ENCODE measurements around the gene PIK3R4.

The PIK3R4 gene

DNA sequence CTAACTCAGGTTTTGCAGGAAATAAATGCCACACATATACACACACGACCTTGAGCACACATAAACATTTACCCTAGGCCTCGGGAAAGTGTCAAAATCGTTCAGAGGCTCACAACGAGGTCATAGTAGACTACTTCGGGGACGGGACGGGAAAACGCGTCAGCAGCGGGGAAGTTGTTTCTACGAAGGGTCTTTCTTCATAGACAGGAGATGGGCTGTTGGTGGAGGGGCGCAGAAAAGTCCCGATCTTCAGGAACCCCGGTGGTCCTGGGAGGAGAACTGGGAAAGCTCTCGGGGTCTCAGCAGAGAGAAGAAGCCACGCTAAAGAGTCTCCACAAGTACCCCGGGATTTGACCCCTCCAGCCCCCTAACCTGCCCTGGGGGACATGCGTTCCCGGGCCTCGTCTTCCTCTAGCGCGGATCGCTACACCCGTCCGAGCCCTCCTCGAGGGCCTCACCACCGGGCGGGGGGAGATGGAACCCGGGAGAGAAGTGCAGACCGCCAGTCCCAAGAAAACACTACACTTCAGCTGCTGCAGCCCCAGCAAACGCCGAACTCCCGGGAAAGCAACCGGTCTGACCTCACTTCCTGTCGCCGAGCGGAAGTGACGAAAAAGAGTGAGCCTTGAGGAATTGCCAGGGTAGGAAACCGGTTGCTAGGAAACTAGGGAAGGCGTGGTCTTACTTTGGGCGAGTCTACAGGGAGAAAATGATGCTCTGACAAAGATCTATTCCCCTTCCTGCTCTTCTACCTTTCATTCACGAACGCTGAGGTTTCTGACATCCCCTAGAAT lies at the start of gene PIK3R4:
Gene PIK3R4 (minus strand): TSS at position 584 of the 794 bp plus-strand sequence. CDS start 1,611 bp downstream, outside the sequence.
- DNase-seq = peak; percentile 99

DNA sequence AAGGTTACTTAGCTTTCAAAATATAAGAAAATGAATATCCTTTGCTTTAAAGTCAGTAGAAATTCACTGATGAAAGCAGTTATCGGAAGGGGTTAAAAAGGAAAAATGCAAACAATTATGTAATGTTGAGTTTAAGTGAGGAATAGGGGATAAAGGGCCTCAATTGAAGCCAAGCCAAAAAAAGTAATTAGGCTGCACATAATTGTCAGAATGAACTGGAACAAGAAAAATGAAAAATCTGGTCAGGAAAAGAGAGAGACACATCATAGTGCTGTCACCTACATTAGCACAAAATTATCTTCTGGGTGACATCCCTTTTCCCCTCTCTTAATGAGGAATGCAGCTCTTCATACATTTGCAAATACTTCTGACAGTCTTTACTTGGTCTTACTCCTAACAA lies 48.8 kb upstream of the PIK3R4 start:
- no peak for DNase-seq

DNA sequence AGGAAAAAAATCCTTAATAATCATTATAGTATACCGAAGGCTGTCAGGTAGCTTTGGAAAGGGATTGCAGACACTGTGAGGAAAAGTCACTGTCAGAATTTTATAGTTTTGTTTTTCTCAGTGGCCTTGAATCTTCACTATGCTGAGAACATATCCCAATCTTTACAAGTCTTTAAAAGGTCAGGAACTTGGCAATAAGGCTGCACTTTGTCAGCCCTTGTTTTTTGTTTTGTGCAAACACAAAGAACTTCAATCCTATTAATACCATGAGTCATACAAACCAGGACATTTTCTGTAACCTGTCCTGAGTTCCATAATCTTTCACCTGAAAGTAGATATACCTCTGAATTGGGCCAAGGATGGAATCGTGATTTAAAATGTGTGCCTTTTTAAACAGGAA lies 45.6 kb upstream of the PIK3R4 start:
- DNase-seq = no peak

DNA sequence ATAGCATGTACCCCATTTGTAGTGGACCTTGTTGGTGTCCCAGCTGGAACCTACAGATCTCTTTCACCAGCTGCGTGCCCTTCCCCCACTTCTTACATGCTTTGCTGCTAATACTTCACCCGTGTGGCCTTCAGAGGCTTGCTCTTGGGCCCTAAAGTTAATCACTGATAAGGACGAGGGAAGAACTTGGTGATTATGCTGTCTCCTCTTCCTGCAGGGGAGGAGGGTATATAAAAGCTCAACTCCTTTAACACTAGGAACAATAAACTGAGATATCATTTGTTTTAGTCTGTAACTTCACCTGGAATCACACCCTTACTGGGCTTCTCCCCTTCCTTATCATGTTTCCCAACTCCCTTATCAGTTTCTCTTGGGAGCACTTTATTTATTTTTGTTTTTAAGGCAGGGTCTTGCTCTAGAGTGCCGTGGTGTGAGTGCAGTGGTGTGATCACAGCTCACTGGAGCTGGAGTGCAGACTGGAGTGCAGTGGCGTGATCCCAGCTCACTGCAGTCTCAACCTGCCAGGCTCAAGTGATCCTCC lies 43.2 kb upstream of the PIK3R4 start:
- DNase-seq = peak; percentile 84

DNA sequence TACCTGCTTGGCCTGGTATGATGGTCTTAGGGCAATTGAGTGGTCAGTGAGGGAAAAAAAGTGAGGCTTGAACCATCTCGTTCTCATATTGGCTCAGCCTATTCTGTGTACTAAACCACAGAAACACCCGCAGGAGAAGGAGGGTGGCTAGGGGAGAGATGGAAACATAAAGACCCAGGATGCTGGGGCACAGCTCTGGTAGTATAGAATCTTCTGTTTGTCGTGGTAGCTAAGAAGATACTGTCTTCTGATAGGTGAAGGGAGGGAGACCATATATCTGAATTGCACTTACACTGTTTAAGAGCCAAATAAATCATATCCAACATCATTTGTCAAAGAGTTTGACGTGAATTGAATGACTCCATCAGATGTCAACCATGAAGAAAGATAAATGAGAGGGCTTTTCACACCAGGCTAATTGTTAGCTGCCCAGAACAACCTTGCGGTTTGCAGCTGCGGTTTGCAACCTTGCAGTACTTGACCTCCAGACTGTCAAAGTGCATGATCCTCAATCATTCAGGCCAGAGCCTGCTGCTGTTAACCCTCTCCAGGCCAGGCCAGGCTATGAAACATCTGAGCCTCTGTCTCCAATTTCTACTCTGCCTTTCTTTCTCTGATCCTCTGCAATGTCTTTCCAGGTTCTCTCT lies 40.9 kb upstream of the PIK3R4 start:
- no peak for DNase-seq

DNA sequence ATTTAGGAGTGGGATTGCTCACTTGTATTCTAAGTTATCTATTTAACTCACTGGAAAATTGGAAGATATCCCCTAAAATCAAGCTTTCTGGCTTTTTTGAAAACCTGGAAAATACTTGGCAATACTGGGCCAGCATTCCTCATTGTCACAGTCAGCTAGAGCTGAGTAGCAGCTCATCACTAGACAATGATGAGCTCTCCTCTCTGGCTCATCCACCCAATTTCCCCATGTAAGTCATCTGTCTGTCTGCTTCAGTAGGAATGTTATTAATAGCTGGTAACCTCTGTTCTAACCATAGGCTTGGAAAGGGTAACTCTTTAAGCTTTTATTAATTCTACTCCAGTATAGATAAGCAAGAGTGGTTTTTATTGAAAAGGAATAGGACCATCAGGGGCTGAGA lies 39.7 kb upstream of the PIK3R4 start:
- no peak for DNase-seq

DNA sequence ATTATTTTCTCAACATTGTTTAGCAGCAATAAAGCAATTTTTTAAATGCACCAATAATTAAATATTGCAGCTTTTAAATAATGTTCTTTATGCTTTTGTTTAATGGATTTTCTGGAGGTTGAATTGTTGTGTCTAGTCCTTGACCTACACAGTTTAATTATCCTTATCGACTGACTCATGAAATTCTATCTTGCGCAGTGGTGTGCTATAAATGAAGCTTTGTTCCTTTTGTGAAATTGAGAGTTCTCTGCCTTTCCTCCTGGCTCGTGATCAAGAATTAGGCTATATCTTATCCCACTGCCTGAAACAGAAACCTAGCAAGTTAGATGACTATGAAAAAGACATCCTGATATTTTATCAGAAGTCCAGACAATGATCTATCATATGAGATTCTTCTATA lies 37.0 kb upstream of the PIK3R4 start:
- no peak for DNase-seq

DNA sequence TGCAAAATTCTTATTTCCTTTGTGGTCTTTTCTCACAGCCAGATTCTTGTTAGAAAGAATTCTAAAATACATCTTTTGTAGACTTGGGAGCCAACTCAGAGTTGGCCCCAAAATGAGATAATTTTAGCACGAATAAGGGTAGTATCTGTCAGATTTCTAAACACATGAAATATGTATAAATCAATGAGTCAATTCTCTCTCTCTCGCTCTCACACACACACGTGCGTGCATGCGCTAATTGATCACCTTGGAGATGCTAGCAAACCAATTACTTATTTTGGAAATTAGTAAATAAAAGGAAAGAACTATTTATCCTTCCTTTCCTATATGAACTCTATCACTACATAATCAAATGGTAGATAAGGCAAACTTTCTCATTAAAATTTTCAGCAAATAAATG lies 32.9 kb upstream of the PIK3R4 start:
- DNase-seq = no peak

DNA sequence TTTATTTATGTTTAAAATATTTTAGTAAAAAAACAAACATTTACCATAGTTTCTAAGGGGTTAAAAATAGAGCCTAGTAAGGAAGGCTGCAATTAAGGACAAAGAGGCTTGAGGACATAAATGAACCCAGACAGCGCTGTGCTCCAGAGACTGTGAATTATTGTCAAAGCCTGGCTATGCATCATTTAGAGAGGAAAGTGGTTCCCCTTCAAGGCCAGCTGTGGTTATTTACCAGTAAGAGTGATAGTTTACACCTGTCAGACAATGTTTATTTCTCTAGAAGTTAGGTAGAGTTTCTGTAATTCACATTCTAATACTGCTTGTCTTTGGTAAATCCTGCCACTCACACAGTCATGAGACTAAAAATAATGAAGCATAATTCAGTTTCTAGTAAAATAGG lies 32.4 kb upstream of the PIK3R4 start:
- no peak for DNase-seq

DNA sequence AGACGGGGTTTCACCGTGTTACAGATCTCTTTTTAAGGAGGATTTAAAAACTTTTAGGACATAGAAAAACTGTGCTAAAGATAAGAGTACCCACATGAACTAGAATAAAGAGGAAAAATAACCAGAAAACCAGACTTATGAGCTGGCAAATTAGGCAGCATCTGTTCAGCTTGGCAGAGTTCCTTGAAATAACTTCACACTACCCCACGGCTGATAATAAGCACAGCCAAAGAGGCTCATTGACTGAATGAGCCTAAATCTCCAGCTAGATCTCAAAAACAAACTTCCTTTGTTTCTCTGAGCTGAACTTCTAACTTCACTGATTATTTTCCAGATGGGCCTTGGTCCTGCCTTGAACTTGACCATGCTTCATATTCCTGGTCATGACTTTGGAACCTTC lies 26.7 kb upstream of the PIK3R4 start:
- peak; percentile 61 for DNase-seq

DNA sequence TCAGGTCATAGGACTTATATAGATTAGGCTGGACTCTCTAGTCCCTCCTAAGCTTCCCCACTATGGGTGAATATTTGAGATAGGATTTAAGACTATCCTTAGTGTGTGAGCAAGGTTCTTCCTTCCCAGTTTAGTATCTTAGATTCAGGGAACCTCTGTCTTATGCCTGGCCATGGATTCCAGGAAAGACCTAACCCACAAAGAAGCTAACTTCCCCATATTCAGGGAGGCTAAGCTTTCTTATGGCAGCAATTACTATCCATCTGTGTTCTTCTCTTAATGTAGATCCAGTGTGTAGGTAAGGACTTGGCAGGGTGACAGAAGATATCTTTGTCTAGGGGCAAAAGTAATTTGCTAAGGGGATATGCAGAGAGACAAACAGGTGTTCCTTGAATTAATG lies 25.5 kb upstream of the PIK3R4 start:
- DNase-seq = peak; percentile 58

DNA sequence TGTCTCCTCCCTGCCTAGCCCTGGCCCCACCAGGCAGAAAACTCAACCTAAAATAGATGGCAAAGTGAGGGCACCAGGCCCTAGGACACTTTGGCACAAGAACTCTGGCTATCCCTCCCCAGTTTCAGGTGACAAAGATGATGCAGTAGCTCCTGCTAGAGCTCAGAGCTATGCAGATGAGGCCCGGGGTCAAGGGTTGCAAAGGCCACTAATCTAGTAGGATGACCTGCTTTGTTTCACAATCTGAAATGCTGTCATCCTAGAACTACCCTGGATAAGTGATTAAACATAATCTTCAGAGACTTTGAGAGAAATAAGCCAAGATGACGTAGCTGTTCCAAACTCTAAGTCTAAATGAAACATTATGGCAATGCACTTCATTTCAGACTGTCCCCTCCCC lies 24.0 kb upstream of the PIK3R4 start:
- DNase-seq = no peak

DNA sequence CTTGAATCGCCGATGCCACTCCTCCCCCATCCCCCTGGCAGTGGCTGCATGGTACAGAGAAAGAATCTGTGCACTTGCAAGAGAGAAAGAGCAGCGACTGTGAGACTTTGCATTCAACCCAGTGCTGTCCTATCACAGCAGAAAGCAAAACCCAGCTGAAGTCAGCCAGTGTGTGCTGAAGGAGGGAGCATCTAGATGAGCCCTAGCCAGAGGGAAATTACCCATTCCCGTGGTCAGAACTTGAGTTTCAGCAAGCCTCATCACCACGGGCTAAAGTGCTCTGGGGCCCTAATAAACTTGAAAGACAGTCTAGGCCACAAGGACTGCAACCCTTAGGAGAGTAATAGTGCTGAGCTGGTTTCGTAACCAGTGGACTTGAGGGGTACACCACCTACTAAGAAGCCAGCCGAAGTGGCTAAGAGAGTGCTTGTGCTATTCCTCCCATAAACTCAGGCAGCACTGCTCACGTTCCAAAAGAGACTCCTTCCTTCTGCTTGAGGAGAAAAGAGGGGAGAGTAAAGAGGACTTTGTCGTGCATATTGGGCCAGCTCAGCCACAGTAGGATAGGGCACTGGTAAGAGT lies 15.2 kb upstream of the PIK3R4 start:
- DNase-seq = no peak

DNA sequence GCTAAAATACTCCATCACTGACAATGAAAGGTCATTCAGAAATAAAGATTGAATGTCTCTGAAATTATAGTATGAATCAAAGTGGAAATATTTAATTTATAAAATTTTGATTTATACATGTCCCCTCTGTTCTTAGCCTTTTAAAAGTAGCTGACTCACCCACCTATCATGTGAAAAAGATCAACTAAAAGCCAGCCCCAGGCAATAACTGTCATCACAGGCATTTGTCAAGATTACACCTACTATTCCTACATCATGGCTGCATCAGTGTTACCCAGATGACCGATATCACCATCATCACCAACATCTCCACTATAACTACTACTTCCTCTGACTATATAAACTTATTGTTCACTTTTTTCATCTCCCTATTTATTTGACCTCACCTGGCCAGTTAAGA lies 14.3 kb upstream of the PIK3R4 start:
- DNase-seq = no peak

DNA sequence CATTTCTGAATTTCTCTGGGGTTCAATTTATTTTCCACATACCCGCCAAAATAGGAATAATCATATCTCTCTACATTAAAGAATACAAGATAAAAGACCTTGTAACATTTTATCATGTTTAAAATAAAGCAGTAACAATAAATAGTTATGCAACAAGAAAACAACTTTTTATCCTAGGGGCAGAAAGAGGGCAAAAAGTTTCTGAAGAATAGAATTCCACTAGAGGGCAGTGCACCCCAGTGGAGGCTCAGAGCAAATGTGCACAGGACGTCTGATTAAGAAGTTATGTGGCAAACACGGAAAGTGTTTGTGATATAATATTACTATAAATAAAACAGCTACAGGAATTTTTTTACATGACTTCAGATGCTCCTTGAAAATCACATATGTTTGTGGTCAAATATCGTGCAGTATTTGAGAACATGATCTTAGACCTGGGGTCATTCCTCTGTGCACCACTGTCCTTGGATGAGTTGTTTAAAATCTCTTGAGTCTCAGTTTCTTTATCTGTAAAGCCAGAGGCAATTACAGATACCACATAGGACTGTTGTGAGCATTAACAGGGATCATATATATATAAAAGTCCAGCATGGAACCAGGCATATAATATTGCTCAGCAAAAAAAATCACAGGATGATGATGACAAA lies 13.2 kb upstream of the PIK3R4 start:
- peak; percentile 93 for DNase-seq

DNA sequence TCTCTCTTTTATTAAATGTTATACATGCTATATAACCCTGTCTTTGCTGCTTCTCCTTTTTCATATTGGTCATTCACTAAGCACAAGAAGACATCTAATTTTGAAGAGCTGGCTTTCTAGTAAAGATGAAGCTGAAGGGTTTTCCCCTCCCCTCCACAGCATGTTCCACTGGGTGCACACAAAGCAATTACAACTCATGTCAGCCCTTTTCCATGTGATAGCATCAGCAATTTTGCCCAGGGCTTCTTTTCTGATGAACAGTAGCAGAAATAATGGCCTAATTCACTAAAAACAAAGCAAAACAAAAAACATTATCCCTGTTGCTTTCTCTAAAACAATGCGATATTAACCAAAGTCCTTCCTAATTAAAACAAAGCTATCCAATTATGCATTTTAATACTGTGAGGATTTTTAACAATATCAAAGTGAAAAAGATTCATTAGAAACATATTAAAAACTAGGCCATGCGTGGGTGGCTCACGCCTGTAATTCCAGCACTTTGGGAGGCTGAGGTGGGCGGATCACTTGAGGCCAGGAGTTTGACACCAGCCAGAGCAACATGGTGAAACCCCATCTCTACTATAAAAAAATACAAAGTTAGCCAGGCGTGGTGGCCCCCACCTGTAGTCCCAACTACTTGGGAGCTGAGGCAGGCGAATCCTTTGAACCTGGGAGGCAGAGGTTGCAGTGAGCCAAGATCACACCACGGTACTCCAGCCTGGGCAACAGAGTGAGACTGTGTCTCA lies 12.2 kb upstream of the PIK3R4 start:
- no peak for DNase-seq

DNA sequence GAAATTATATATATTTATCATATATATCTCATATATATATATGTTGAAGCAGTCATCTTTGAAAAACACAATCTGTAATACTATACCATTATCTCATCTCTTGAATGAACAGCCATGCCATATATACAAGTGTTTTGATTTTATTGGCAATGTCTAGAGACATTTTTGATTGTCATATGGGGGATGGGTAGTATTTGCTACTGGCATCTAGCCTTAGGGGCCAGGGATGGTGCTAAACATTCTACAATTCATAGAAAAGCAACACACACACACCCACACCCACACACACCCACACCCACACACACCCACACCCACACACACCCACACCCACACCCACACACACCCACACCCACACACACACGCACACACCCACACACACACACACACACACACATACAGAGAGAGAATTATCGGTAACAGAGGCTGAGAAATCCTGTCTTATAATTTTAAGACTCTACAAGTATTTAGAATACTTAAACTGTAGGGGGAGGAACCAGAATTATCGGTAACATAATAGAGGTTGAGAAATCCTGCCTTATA lies 11.1 kb upstream of the PIK3R4 start:
- DNase-seq = peak; percentile 26

DNA sequence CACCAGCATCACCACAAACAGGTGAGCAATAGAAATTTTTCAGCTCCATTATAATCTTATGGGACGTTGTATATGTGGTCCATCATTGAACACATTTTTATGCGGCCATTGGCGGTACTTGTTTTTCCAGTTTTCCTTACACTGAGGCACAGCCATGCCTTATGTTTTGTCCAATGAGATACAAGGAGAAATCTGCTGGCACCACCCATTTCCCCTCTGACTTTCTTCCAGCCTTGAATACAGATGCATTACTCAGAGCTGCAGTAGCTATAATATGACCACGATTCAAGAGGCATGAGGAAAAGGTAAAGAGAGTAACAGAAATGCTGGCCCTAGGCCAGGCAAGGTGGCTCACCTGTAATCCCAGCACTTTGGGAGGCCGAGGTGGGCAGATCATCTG lies 9.0 kb upstream of the PIK3R4 start:
- DNase-seq = no peak

DNA sequence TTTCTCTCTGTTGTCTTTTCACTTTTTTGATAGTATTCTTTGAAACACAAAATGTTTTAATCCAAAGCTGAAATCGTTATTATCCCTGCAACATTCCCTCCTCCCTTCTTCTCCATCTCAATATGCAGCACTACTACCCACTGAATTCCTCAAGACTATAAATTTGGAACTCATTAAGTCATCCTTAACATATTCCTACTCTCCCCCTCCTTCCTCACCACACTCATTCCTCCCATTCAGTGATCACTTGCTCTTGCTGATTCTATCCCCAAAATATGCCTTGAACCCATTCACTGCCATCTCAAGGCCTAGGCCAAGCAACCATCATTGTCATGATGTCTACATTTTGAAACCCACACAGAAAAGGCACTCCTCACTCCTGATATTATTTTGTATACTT lies 2.4 kb upstream of the PIK3R4 start:
- no peak for DNase-seq

DNA sequence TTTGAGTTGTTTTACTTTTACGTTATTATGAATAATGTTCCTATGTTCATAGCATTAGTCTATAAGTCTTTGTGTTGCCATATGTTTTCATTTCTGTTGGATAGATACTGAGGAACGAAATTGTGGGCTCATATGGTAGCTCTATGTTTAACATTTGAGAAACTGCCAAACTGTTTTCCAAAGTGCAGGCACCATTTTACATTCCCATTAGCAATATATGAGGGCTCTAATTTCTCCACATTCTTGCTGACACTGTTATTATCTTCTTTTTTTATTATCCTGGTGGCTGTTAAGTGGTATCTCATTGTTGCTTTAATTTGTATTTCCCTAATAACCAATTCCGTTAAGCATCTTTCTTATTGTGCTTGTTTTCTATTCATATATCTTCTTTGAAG lies 1.8 kb upstream of the PIK3R4 start:
- DNase-seq = peak; percentile 28

DNA sequence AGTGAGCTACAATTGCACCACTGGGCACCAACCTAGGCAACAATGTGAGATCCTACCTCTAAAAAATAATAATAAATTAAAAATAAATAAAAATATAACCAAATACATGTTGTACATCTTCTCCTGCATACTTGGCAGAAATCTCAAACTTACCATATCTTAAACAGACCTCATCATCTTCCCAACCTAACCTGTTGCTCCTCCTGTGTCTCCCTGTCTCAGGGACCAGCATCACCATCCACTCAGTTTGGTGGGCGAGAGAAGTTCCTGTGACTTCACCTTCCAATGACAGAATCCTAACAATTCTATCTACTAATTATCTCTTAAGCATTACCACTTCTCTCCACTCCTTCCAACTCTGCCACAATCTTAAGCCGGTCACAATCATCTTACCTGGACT lies 3.3 kb downstream of the PIK3R4 start:
- DNase-seq = no peak

DNA sequence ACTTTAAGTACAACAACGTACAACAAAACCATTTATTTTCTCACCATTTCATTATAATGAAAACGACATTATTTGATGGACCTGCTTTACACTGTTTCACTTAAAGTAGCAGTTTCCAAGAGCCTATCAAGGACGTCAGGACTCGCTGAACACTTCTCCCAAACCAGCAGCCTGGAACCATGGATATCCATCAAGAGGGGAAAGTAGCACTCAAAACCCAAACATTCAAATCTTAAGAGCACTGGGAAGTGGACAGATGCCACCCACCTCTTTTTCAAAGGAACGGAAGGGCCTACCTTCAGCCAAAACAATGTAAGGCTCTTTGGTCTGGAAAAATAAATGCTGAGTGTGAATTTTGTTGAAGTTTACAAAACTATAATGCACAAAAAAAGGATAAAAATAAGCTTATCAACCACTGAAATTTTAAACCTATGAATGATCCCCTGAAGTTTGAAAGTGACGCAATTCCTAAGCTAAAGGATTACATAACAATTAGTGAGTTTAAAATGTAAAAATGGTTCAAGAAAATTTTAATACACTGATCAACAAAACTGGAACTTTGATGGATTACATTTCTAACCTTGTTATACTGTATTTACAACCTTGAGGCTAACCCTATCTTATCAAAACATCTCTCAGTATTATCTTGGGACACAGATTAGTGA lies 4.6 kb downstream of the PIK3R4 start:
- DNase-seq = no peak
